ENCODE results near the gene TRMT13.

GRCh38 chr1:100162881-100163280, 29.9 kb downstream of the TRMT13 start:
- no peak for TF ChIP-seq EZH2 (IDR thresholded peaks at IDR 0.05)
- TF ChIP-seq POLR2AphosphoS5 (IDR thresholded peaks at IDR 0.05; ENCODE audit: borderline replicate concordance, low read depth, low read length) = no peak
